Fibroblast of villous mesenchyme (primary cell): ENCODE data around the gene PHF21A. TPM values are rescaled to one million over a fixed set of nuclear protein-coding genes. Genes with fewer than 3 reads are reported as not detected.
"Not testable (repeated sequence)": the region's sequence is repeated elsewhere in the genome, so short reads cannot be mapped to it uniquely, and the experiment has no call there.

ENCODE experiments used
- DNase-seq: peaks from one replicate; pipeline ENCODE4 v3.0.0-alpha.2; 2010; ENCODE audit warnings: low read depth
- H3K4me3 ChIP-seq: 2 replicates; pipeline ENCODE4 v1.5.1; 2011; ENCODE audit warnings: low read depth, mild to moderate bottlenecking, low read length
- total RNA-seq: library from RNA; depleted of rRNA; stranded (reverse); fragments of >200 nt; gene quantifications from 2 replicates; pipeline ENCODE4 v1.2.3, GENCODE V29; 2012
- TF ChIP-seq, protein P1 (sequence below): IDR thresholded peaks from 2 replicates; pipeline ENCODE4 v1.5.1; 2012; ENCODE audit warnings: low read depth, mild to moderate bottlenecking, low read length; ENCODE audit not compliant: insufficient read depth

PHF21A gene
- total RNA-seq, 1 donor: 15.5 TPM

- peak; percentile 96 for DNase-seq
- peak overlapping the region; percentile 75 for H3K4me3 ChIP-seq
- TF ChIP-seq, protein P1, sequence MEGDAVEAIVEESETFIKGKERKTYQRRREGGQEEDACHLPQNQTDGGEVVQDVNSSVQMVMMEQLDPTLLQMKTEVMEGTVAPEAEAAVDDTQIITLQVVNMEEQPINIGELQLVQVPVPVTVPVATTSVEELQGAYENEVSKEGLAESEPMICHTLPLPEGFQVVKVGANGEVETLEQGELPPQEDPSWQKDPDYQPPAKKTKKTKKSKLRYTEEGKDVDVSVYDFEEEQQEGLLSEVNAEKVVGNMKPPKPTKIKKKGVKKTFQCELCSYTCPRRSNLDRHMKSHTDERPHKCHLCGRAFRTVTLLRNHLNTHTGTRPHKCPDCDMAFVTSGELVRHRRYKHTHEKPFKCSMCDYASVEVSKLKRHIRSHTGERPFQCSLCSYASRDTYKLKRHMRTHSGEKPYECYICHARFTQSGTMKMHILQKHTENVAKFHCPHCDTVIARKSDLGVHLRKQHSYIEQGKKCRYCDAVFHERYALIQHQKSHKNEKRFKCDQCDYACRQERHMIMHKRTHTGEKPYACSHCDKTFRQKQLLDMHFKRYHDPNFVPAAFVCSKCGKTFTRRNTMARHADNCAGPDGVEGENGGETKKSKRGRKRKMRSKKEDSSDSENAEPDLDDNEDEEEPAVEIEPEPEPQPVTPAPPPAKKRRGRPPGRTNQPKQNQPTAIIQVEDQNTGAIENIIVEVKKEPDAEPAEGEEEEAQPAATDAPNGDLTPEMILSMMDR: no peak
These were observed 647 bp upstream of the PHF21A start for GRCh38 chr11:46121724-46122477.

GRCh38 chr11:46120346-46121300 is 631 bp downstream of the PHF21A start:
- peak; percentile 82 for DNase-seq
- TF ChIP-seq, protein P1: no peak
- peak overlapping the region; percentile 70 for H3K4me3 ChIP-seq

- DNase-seq: peak; percentile 84
- TF ChIP-seq, protein P1: no peak
These were observed 1.7 kb downstream of the PHF21A start for GRCh38 chr11:46119352-46120216.

GRCh38 chr11:46118702-46119351 is 2.4 kb downstream of the PHF21A start:
- H3K4me3 ChIP-seq: peak overlapping the region; percentile 70
- no peak for DNase-seq
- TF ChIP-seq, protein P1: no peak

More at GRCh38 chr11:46119352-46120216, 1.7 kb downstream of the PHF21A start:
- peak overlapping the region; percentile 70 for H3K4me3 ChIP-seq

DNA sequence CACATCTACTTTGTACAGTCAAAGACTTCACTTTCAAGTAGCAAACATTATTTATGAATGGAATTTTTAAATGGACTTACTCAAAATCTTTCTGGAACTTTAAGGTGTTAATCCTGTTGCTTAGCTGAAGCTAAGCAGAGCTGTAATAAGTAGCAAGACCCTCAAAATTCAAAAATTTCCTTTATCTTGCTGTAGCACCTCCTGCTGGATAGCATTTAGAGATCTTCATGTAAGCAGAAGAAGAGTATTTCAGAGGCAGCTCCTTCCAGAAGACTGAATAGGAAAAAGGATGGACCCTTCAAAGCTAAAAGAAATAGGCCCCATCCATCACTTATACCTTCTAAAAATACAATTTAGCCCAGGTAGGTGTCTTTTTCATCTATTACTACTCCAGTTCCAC is 3.4 kb downstream of the PHF21A start:
- peak overlapping the region; percentile 70 for H3K4me3 ChIP-seq
- DNase-seq: no peak
- TF ChIP-seq, protein P1: no peak

DNA sequence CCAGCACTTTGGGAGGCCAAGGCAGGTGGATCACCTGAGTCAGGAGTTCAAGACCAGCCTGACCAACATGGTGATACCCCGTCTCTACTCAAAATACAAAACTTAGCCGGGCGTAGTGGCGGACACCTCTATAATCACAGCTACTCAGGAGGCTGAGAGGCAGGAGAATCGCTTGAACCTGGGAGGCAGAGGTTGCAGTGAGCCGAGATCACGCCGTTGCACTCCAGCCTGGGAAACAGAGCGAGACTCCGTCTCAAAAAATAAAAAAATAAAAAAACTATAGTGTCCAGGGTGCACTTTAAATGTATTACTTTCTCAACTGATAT is 4.6 kb downstream of the PHF21A start:
- H3K4me3 ChIP-seq, DNase-seq: not testable (repeated sequence)
